Renal cortical epithelial cell (primary cell): Measurements from ENCODE around the gene HSFX3. TPM values are rescaled to one million over a fixed set of nuclear protein-coding genes. Genes with fewer than 3 reads are reported as not detected.
"Not testable (repeated sequence)": the region's sequence is repeated elsewhere in the genome, so short reads cannot be mapped to it uniquely, and the experiment has no call there.

Experiments used
- DNase-seq: peaks from one replicate; pipeline ENCODE4 v3.0.0-alpha.2; 2011; ENCODE audit warnings: low read depth
- total RNA-seq: library from RNA; depleted of rRNA; stranded (reverse); fragments of >200 nt; gene quantifications from 2 replicates; pipeline ENCODE4 v1.2.3, GENCODE V29; 2014

The HSFX3 gene
- total RNA-seq, 1 donor from 2014 or later = not detected

- no peak for DNase-seq
These were observed 32.4 kb downstream of the HSFX3 start for GRCh38 chrX:149517308-149517707.

GRCh38 chrX:149516604-149517003 lies 33.1 kb downstream of the HSFX3 start:
- DNase-seq = no peak

- no peak for DNase-seq
These were observed 33.6 kb downstream of the HSFX3 start for GRCh38 chrX:149515954-149516602.

GRCh38 chrX:149513825-149514428 lies 35.8 kb downstream of the HSFX3 start:
- no peak for DNase-seq

GRCh38 chrX:149512225-149512885 lies 37.4 kb downstream of the HSFX3 start:
- peak; percentile 35 for DNase-seq

GRCh38 chrX:149511081-149511480 lies 38.6 kb downstream of the HSFX3 start:
- peak; percentile 44 for DNase-seq

- no peak for DNase-seq
These were observed 39.3 kb downstream of the HSFX3 start for GRCh38 chrX:149510386-149510785.

- no peak for DNase-seq
These were observed 41.3 kb downstream of the HSFX3 start for GRCh38 chrX:149508467-149508866.

GRCh38 chrX:149506349-149506748 lies 43.4 kb downstream of the HSFX3 start:
- no peak for DNase-seq

- no peak for DNase-seq
These were observed 44.1 kb downstream of the HSFX3 start for GRCh38 chrX:149505671-149506070.

GRCh38 chrX:149504915-149505651 lies 44.6 kb downstream of the HSFX3 start, which contains the start of gene IDS:
Gene IDS (minus strand): TSS chrX:149505306. CDS start chrX:149505137, 169 bp downstream.
- DNase-seq = peak; percentile 70

GRCh38 chrX:149504226-149504914 lies 45.4 kb downstream of the HSFX3 start:
- DNase-seq = no peak

- peak; percentile 32 for DNase-seq
These were observed 46.3 kb downstream of the HSFX3 start for GRCh38 chrX:149503446-149503845.

GRCh38 chrX:149502923-149503322 lies 46.8 kb downstream of the HSFX3 start:
- not testable (repeated sequence) for DNase-seq

GRCh38 chrX:149499766-149500165 lies 50.0 kb downstream of the HSFX3 start:
- DNase-seq = no peak

- DNase-seq = no peak
These were observed 51.0 kb downstream of the HSFX3 start for GRCh38 chrX:149498767-149499166.

Other genes starting within 250 kb of the HSFX3 start
- 25.4 and 56.8 TPM in 2 replicates for gene IDS, start 44.6 kb downstream of the HSFX3 start, total RNA-seq
- gene EOLA1, start 8.9 kb downstream of the HSFX3 start, total RNA-seq = 15.6 and 15.8 TPM in 2 replicates
- not detected in 2 replicates for gene MAGEA9B, start 37.5 kb upstream of the HSFX3 start, total RNA-seq
- not detected in 2 replicates for gene HSFX2, start 45.4 kb upstream of the HSFX3 start, total RNA-seq
- gene TMEM185A, start 81.9 kb upstream of the HSFX3 start, total RNA-seq = 25.7 and 31.7 TPM in 2 replicates
- gene MAGEA11, start 162.1 kb upstream of the HSFX3 start, total RNA-seq = not detected in 2 replicates
- 0.35 and 2.2 TPM in 2 replicates for gene HSFX1, start 224.1 kb upstream of the HSFX3 start, total RNA-seq
- not detected in 2 replicates for gene MAGEA9, start 232.0 kb upstream of the HSFX3 start, total RNA-seq